Measurements from ENCODE around the gene CACNA1G.

DNA sequence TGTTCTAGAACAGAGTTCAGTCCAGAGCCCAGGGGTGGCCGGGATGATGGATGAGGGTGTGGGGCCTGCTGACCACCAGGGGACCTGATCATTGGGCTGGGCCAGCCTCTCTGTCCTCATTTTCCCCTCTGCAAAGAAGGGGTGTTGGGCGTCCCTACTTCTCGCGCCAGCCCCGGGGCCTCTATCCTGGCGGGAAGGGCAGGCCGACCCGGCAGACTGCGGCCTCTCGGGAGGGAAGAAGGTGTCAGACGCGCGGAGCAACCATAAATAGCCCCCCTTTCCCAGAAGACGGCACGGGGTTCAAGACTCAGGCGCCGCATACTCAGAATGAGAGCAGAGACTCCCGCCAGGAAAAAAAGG is 2.0 kb upstream of the CACNA1G start:
- TF ChIP-seq, protein P1, sequence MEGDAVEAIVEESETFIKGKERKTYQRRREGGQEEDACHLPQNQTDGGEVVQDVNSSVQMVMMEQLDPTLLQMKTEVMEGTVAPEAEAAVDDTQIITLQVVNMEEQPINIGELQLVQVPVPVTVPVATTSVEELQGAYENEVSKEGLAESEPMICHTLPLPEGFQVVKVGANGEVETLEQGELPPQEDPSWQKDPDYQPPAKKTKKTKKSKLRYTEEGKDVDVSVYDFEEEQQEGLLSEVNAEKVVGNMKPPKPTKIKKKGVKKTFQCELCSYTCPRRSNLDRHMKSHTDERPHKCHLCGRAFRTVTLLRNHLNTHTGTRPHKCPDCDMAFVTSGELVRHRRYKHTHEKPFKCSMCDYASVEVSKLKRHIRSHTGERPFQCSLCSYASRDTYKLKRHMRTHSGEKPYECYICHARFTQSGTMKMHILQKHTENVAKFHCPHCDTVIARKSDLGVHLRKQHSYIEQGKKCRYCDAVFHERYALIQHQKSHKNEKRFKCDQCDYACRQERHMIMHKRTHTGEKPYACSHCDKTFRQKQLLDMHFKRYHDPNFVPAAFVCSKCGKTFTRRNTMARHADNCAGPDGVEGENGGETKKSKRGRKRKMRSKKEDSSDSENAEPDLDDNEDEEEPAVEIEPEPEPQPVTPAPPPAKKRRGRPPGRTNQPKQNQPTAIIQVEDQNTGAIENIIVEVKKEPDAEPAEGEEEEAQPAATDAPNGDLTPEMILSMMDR (IDR thresholded peaks at IDR 0.05; ENCODE audit: extremely low read depth in 1 of 2, insufficient read depth in 1 of 2, low read depth in 1 of 2, low read length in 2 of 2), result no peak
- TF ChIP-seq POLR2AphosphoS5 (IDR thresholded peaks at IDR 0.05; ENCODE audit: insufficient read depth, low read depth, low read length) (no peak), POLR2A (IDR thresholded peaks at IDR 0.05; ENCODE audit: low read depth, low read length) (no peak), MYC (IDR thresholded peaks at IDR 0.05; ENCODE audit: low read depth, low read length) (no peak), EZH2 (IDR thresholded peaks at IDR 0.05; ENCODE audit: borderline replicate concordance, low read depth, low read length, severe bottlenecking) (no peak), JUN (IDR thresholded peaks at IDR 0.05; ENCODE audit: borderline replicate concordance, insufficient read depth, insufficient read length, low read depth) (no peak), FOS (IDR thresholded peaks at IDR 0.05; ENCODE audit: borderline replicate concordance, insufficient read depth, low read length) (no peak)
- TF ChIP-seq, protein P2, sequence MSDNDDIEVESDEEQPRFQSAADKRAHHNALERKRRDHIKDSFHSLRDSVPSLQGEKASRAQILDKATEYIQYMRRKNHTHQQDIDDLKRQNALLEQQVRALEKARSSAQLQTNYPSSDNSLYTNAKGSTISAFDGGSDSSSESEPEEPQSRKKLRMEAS (IDR thresholded peaks at IDR 0.05; ENCODE audit: insufficient read depth, insufficient read length), result no peak

All from endothelial cell of umbilical vein (primary cell).